Panc1 (cell line): ENCODE results near the gene ZNF653. TPM values are rescaled to one million over a fixed set of nuclear protein-coding genes. Genes with fewer than 3 reads are reported as not detected.

ENCODE experiments used
- ATAC-seq: fragments of 200-7000 bp; cut with Tn5 transposase; 2 replicates; pipeline ENCODE4 v1.9.1; 2020; ENCODE audit warnings: mild to moderate bottlenecking, moderate library complexity
- BruUV-seq: library from RNA; stranded (reverse); fragments of 400-500 nt; replicated peaks from 2 replicates; lab custom pipeline; 2021; lab: Mats Ljungman, UMichigan
- CTCF ChIA-PET: fragments of 300-600 bp; sonication (Branson Sonifier 250); formaldehyde crosslinking; loops from one replicate; lab custom pipeline; 2022; ENCODE audit warnings: antibody characterized with exemption; lab: Charles Lee
- POLR2A ChIA-PET: fragments of 300-600 bp; sonication (Branson Sonifier 250); formaldehyde crosslinking; loops from one replicate; lab custom pipeline; 2022; ENCODE audit warnings: antibody characterized with exemption; lab: Charles Lee
- DNase-seq: peaks from one replicate; pipeline ENCODE4 v3.0.0-alpha.2; 2010; ENCODE audit warnings: low read depth, low spot score
- H3K27ac ChIP-seq: 2 replicates; pipeline ENCODE4 v1.5.1; 2011; ENCODE audit warnings: mild to moderate bottlenecking, low read length, inconsistent platforms
- H3K27me3 ChIP-seq: fragments of 200-500 bp; sonication (Bioruptor generic); 2 replicates; pipeline ENCODE4 v1.6.0; 2014; ENCODE audit warnings: low read length, inconsistent platforms; ENCODE audit not compliant: control insufficient read depth, insufficient read depth
- H3K36me3 ChIP-seq: fragments of 200-500 bp; sonication (Bioruptor generic); 2 replicates; pipeline ENCODE4 v1.5.1; 2014; ENCODE audit warnings: inconsistent platforms, mild to moderate bottlenecking, low read length, moderate library complexity; ENCODE audit not compliant: control insufficient read depth, insufficient read depth
- H3K4me1 ChIP-seq: 2 replicates; pipeline ENCODE4 v1.5.1; 2011; ENCODE audit warnings: inconsistent platforms, mild to moderate bottlenecking, low read length, moderate library complexity; ENCODE audit not compliant: control insufficient read depth, insufficient read depth
- H3K4me3 ChIP-seq, 2 experiments: 2 replicates each; pipeline ENCODE4 v1.5.1; 2011 to 2012; ENCODE audit warnings: low read depth in 2 of 2, low read length in 2 of 2, mild to moderate bottlenecking in 2 of 2, inconsistent platforms in 1 of 2, moderate library complexity in 1 of 2
- H3K9me3 ChIP-seq: fragments of 200-500 bp; sonication (Bioruptor generic); 2 replicates; pipeline ENCODE4 v1.5.1; 2014; ENCODE audit warnings: low read depth, mild to moderate bottlenecking, inconsistent platforms, low read length, moderate library complexity; ENCODE audit not compliant: control insufficient read depth, insufficient read depth
- POLR2AphosphoS5 ChIP-seq: IDR thresholded peaks from 2 replicates; pipeline ENCODE4 v1.6.1; 2012; ENCODE audit warnings: mild to moderate bottlenecking, low read depth, low read length, moderate library complexity
- SIN3A ChIP-seq: IDR thresholded peaks from 2 replicates; pipeline ENCODE4 v1.6.1; 2012; ENCODE audit warnings: low read depth, mild to moderate bottlenecking, low read length, moderate library complexity, borderline replicate concordance; ENCODE audit not compliant: insufficient read depth
- TCF7L2 ChIP-seq: IDR thresholded peaks from 2 replicates; pipeline ENCODE4 v1.6.1; 2011; ENCODE audit warnings: mild to moderate bottlenecking, low read depth, low read length, inconsistent platforms
- in situ Hi-C: cut with HindIII; loops from 2 replicates; pipeline ENCODE4 v1.10.0; 2016; ENCODE audit warnings: low sequenced_read_pairs, low pct_unique_long_range_greater_than_20kb
- intact Hi-C: fragments of 100-400 bp; cut with micrococcal nuclease; formaldehyde crosslinking; loops from one replicate; pipeline ENCODE4 v1.10.0; 2022; ENCODE audit not compliant: unreplicated experiment
- total RNA-seq: library from RNA; stranded (reverse); gene quantifications from one replicate; pipeline ENCODE4 v1.2.1, GENCODE V29; 2021; ENCODE audit not compliant: unreplicated experiment
- TF ChIP-seq, protein P1 (sequence below): fragments of 450-650 bp; IDR thresholded peaks from 2 replicates; pipeline ENCODE4 v1.5.1; 2017; ENCODE audit warnings: mild to moderate bottlenecking
- TF ChIP-seq, protein P2 (sequence below), 2 experiments: IDR thresholded peaks; 2 replicates each; pipeline ENCODE4 v1.6.1; 2011 to 2012; ENCODE audit warnings: low read depth in 2 of 2, control low read depth in 1 of 2, low read length in 1 of 2, mild to moderate bottlenecking in 1 of 2, moderate library complexity in 1 of 2; ENCODE audit not compliant: insufficient read depth in 1 of 2

The ZNF653 gene
- total RNA-seq, 1 experiment from 2014 or later = 10.4 TPM

- H3K27ac ChIP-seq = no peak overlapping the region
- no TSS peak for BruUV-seq
- in situ Hi-C loops = no loop called here
- intact Hi-C loops = no loop called here
- CTCF ChIA-PET = no interaction called here
- H3K9me3 ChIP-seq = no peaks in the 10 kb centered on the region
- TF ChIP-seq SIN3A = no peak
- TF ChIP-seq, protein P1, sequence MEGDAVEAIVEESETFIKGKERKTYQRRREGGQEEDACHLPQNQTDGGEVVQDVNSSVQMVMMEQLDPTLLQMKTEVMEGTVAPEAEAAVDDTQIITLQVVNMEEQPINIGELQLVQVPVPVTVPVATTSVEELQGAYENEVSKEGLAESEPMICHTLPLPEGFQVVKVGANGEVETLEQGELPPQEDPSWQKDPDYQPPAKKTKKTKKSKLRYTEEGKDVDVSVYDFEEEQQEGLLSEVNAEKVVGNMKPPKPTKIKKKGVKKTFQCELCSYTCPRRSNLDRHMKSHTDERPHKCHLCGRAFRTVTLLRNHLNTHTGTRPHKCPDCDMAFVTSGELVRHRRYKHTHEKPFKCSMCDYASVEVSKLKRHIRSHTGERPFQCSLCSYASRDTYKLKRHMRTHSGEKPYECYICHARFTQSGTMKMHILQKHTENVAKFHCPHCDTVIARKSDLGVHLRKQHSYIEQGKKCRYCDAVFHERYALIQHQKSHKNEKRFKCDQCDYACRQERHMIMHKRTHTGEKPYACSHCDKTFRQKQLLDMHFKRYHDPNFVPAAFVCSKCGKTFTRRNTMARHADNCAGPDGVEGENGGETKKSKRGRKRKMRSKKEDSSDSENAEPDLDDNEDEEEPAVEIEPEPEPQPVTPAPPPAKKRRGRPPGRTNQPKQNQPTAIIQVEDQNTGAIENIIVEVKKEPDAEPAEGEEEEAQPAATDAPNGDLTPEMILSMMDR = no peak
- no peak for TF ChIP-seq POLR2AphosphoS5
- no peak for TF ChIP-seq TCF7L2
- TF ChIP-seq, protein P2, sequence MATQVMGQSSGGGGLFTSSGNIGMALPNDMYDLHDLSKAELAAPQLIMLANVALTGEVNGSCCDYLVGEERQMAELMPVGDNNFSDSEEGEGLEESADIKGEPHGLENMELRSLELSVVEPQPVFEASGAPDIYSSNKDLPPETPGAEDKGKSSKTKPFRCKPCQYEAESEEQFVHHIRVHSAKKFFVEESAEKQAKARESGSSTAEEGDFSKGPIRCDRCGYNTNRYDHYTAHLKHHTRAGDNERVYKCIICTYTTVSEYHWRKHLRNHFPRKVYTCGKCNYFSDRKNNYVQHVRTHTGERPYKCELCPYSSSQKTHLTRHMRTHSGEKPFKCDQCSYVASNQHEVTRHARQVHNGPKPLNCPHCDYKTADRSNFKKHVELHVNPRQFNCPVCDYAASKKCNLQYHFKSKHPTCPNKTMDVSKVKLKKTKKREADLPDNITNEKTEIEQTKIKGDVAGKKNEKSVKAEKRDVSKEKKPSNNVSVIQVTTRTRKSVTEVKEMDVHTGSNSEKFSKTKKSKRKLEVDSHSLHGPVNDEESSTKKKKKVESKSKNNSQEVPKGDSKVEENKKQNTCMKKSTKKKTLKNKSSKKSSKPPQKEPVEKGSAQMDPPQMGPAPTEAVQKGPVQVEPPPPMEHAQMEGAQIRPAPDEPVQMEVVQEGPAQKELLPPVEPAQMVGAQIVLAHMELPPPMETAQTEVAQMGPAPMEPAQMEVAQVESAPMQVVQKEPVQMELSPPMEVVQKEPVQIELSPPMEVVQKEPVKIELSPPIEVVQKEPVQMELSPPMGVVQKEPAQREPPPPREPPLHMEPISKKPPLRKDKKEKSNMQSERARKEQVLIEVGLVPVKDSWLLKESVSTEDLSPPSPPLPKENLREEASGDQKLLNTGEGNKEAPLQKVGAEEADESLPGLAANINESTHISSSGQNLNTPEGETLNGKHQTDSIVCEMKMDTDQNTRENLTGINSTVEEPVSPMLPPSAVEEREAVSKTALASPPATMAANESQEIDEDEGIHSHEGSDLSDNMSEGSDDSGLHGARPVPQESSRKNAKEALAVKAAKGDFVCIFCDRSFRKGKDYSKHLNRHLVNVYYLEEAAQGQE (IDR thresholded peaks at IDR 0.05; ENCODE audit: insufficient read depth in 1 of 2, low read depth in 2 of 2, low read length in 1 of 2) = no peak
- H3K4me3 ChIP-seq = no peak overlapping the region
- H3K4me1 ChIP-seq = peaks cover 3% of the 10 kb centered on the region; the same call in 1 of the 2 replicates
- DNase-seq = no peak
- POLR2A ChIA-PET = interaction anchor here (0.7 kb wide), 1 partner anchor 11 kb away, joined by 6 read pairs; no protein-coding TSS in a partner anchor
- H3K27me3 ChIP-seq = no peaks in the 10 kb centered on the region
- no peak for ATAC-seq
- no peaks in the 10 kb centered on the region for H3K36me3 ChIP-seq
Measured at GRCh38 chr19:11506967-11507366, 1.3 kb upstream of the ZNF653 start.

DNA sequence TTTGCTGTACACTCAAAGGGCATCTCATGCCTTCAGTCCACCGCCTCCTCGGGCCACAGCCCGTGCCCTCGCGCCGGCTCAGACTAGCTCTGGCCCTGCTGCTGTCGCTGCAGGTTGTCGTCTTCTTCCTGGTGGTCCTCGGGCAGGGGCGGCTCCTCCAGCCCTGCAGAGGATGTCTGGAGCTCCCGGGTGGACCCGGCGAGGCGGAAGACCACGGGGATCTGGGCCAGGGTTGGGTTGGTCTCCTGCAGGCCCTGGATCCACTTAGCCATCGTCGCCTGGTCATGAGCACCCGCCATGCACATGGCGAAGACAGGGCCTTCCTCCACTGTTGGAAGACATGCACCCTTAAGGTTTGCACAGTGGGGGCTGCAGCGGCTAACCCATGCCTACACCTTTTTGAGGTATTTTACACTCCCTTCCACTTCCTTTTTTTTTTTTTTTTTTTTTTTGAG is 489 bp upstream of the ZNF653 start:
- peak; percentile 61 for ATAC-seq
- Histone ChIP-seq H3K4me1 (peaks cover 3% of the 10 kb centered on the region; the same call in 1 of the 2 replicates), H3K36me3 (no peaks in the 10 kb centered on the region), H3K9me3 (no peaks in the 10 kb centered on the region), H3K4me3 (peak overlapping the region; percentile 58 to 81), H3K27ac (peak overlapping the region; percentile 79), H3K27me3 (no peaks in the 10 kb centered on the region)
- no peak for DNase-seq
- no TSS peak for BruUV-seq
- TF ChIP-seq, protein P1 = no peak
- TF ChIP-seq, protein P2 (IDR thresholded peaks at IDR 0.05; ENCODE audit: insufficient read depth in 1 of 2, low read depth in 2 of 2, low read length in 1 of 2) = no peak
- TF ChIP-seq POLR2AphosphoS5 (no peak), TCF7L2 (no peak), SIN3A (no peak)
- intact Hi-C loops = no loop called here
- POLR2A ChIA-PET = interaction anchor here (0.7 kb wide), 1 partner anchor 12 kb away, joined by 6 read pairs; no protein-coding TSS in a partner anchor
- CTCF ChIA-PET = no interaction called here
- in situ Hi-C loops = no loop called here
